Measurements from ENCODE around the gene USP3.

USP3 gene

GRCh38 chr15:63499175-63499549 lies 5.2 kb upstream of the USP3 start:
- peak overlapping the region; percentile 69 for H3K27ac Mint-ChIP-seq
- peaks cover 4% of the 10 kb centered on the region for H3K36me3 Mint-ChIP-seq (ENCODE audit: low read depth)
- H3K27me3 Mint-ChIP-seq = no peaks in the 10 kb centered on the region
- no peak overlapping the region for H3K4me3 Mint-ChIP-seq
- no peaks in the 10 kb centered on the region for H3K9me3 Mint-ChIP-seq
- no peak for DNase-seq
- peaks cover 55% of the 10 kb centered on the region for H3K4me1 Mint-ChIP-seq (ENCODE audit: low read depth)

- Mint-ChIP-seq H3K27me3 (no peaks in the 10 kb centered on the region), H3K4me1 (ENCODE audit: low read depth) (peaks cover 51% of the 10 kb centered on the region), H3K9me3 (no peaks in the 10 kb centered on the region), H3K4me3 (no peak overlapping the region), H3K36me3 (ENCODE audit: low read depth) (peaks cover 6% of the 10 kb centered on the region), H3K27ac (peak overlapping the region; percentile 48)
- DNase-seq = no peak
These were observed 4.8 kb upstream of the USP3 start for GRCh38 chr15:63499611-63500010.

DNA sequence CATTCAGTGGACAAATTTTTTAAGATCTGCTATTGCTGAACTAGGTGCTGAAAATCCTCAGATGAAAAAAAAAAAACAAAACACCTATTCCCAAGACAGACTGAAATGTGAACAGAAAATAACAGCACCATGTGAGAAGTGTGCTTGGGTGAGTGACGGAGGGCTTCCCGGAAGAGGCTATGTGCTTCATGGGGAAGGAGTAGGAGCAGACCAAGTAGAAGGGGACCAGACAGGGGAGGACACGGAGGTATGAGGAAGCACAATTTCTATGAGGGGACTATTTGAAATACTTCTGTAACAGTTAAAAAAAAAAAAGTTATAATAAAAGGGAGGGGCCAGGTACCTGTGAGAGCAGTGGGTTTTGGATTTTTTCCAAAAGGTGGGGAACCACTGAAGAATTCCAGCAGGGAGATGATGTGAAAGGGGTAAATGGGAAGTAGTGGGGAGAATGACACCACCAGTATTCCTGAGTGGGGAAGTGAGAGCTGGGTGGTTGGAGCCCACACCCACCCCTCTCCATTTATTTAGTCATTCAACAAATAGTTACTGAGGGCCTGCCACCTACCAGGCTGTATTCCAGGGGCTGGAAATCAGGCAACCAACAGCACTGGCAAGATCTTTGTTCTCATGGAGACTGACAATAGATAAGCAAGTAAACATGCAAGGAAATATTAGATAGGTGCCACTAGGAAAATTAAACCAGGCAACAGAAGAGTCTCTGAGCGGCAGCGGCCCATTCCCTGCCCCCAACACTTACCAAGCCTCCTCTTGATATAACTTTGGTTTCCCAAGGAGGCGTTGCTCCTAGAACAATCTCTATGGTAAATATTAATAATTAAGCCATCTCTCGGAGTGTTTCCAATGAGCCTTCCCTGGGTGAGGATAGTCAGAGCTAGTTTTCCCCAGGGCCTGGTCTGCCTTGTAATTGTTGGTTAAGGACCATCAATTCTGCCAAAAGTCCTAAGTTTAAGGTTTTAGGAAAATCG lies 3.8 kb upstream of the USP3 start:
- peaks cover 51% of the 10 kb centered on the region for H3K4me1 Mint-ChIP-seq (ENCODE audit: low read depth)

DNA sequence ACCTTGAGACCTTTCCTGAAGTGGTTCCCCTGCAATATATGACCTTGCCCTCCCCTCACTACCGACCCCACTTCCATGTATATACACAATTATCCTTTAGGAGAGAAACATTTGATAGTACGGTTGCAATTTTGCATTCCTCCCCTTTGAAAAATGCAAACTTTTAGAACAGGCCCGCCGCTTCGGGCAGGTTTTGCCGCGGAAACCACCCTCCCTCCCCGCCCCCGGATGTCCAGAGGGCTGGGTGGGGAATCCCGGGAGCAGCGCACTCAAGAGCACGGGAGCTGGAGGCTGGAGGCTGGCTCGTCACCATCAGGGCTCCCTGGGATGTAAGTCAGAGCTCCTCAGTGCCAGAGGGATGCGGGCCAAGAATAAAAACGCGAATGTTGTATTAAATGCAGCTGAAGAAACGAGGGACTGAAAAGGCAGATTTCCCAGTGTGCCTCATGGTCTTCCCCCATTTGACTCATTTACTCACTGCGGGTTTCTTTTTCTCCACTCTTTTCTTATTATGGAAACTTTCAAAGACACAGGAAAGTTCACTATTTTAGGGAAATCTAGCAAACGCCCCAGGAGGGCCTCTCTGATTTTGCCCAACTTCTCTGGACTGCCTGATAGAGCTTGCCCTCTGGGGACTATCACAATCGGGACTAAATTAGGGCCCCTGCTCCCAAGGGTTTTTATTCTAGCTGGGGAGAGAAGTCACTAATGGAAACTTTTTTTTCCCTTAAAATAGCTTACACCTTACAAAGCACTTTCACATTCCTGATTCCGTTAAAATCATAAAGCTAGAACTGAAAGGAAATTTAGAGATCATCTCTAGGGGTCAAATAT lies 2.9 kb upstream of the USP3 start:
- H3K4me1 Mint-ChIP-seq (ENCODE audit: low read depth) = peaks cover 60% of the 10 kb centered on the region
- peak overlapping the region; percentile 66 for H3K4me3 Mint-ChIP-seq
- H3K27ac Mint-ChIP-seq = peak overlapping the region; percentile 99
- peaks cover 16% of the 10 kb centered on the region for H3K36me3 Mint-ChIP-seq (ENCODE audit: low read depth)
- no peaks in the 10 kb centered on the region for H3K27me3 Mint-ChIP-seq
- H3K9me3 Mint-ChIP-seq = no peaks in the 10 kb centered on the region
- no peak for DNase-seq

More for the DNA sequence above, 3.8 kb upstream of the USP3 start:
- Mint-ChIP-seq H3K9me3 (no peaks in the 10 kb centered on the region), H3K27me3 (no peaks in the 10 kb centered on the region), H3K36me3 (ENCODE audit: low read depth) (peaks cover 8% of the 10 kb centered on the region), H3K27ac (peak overlapping the region; percentile 99), H3K4me3 (peak overlapping the region; percentile 66)
- no peak for DNase-seq

- H3K27ac Mint-ChIP-seq = peak overlapping the region; percentile 99
- no peaks in the 10 kb centered on the region for H3K27me3 Mint-ChIP-seq
- no peak for DNase-seq
- peaks cover 16% of the 10 kb centered on the region for H3K36me3 Mint-ChIP-seq (ENCODE audit: low read depth)
- H3K4me3 Mint-ChIP-seq = peak overlapping the region; percentile 66
- H3K9me3 Mint-ChIP-seq = no peaks in the 10 kb centered on the region
- H3K4me1 Mint-ChIP-seq (ENCODE audit: low read depth) = peaks cover 68% of the 10 kb centered on the region
These were observed 2.1 kb upstream of the USP3 start for GRCh38 chr15:63502137-63502766.

- Mint-ChIP-seq H3K9me3 (no peaks in the 10 kb centered on the region), H3K4me1 (ENCODE audit: low read depth) (peaks cover 75% of the 10 kb centered on the region), H3K27ac (peak overlapping the region; percentile 99), H3K4me3 (peak overlapping the region; percentile 82), H3K36me3 (ENCODE audit: low read depth) (peaks cover 16% of the 10 kb centered on the region), H3K27me3 (no peaks in the 10 kb centered on the region)
- DNase-seq = peak; percentile 77
These were observed 1.3 kb upstream of the USP3 start for GRCh38 chr15:63502843-63503738.

GRCh38 chr15:63503739-63504246 lies 600 bp upstream of the USP3 start:
- peak overlapping the region; percentile 99 for H3K27ac Mint-ChIP-seq
- H3K9me3 Mint-ChIP-seq = no peaks in the 10 kb centered on the region
- peaks cover 80% of the 10 kb centered on the region for H3K4me1 Mint-ChIP-seq (ENCODE audit: low read depth)
- H3K27me3 Mint-ChIP-seq = no peaks in the 10 kb centered on the region
- peak overlapping the region; percentile 82 for H3K4me3 Mint-ChIP-seq
- DNase-seq = peak; percentile 90
- H3K36me3 Mint-ChIP-seq (ENCODE audit: low read depth) = peaks cover 16% of the 10 kb centered on the region

GRCh38 chr15:63504979-63505841 lies 817 bp downstream of the USP3 start:
- H3K27me3 Mint-ChIP-seq = no peaks in the 10 kb centered on the region
- peak overlapping the region; percentile 95 for H3K27ac Mint-ChIP-seq
- DNase-seq = peak; percentile 71
- H3K4me1 Mint-ChIP-seq (ENCODE audit: low read depth) = peaks cover 81% of the 10 kb centered on the region
- H3K4me3 Mint-ChIP-seq = peak overlapping the region; percentile 92
- H3K9me3 Mint-ChIP-seq = no peaks in the 10 kb centered on the region
- H3K36me3 Mint-ChIP-seq (ENCODE audit: low read depth) = peaks cover 16% of the 10 kb centered on the region

- Mint-ChIP-seq H3K27ac (peak overlapping the region; percentile 95), H3K4me3 (peak overlapping the region; percentile 92), H3K9me3 (no peaks in the 10 kb centered on the region), H3K36me3 (ENCODE audit: low read depth) (peaks cover 16% of the 10 kb centered on the region), H3K4me1 (ENCODE audit: low read depth) (peaks cover 81% of the 10 kb centered on the region), H3K27me3 (no peaks in the 10 kb centered on the region)
- no peak for DNase-seq
These were observed 1.4 kb downstream of the USP3 start for GRCh38 chr15:63505842-63506222.

DNA sequence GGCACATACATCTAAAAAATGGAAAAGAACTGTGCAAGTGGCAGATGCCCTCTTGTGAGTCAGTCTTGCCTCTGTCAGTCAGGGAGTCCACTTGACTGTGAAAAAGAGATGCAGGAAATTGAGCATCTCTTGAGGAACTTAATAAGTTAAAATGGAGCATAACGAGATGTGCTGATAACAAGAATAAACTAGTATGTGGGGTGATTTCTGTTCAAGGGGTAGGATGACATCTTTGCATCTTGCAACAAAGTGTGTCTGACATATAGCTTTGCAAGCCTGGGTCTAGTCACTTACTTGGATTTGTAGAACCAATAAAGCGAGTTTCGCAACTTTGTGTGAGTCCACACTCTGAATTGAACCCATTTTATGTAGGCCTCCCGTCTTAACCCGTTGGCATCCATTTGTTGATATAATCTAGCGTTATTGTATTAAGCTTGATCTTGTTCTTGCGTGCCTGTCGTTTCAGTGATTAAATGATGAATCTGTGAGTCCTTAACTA lies 2.2 kb downstream of the USP3 start:
- H3K9me3 Mint-ChIP-seq = no peaks in the 10 kb centered on the region
- peaks cover 79% of the 10 kb centered on the region for H3K4me1 Mint-ChIP-seq (ENCODE audit: low read depth)
- peak overlapping the region; percentile 92 for H3K4me3 Mint-ChIP-seq
- H3K27me3 Mint-ChIP-seq = no peaks in the 10 kb centered on the region
- H3K36me3 Mint-ChIP-seq (ENCODE audit: low read depth) = peaks cover 16% of the 10 kb centered on the region
- H3K27ac Mint-ChIP-seq = peak overlapping the region; percentile 95
- no peak for DNase-seq

GRCh38 chr15:63507878-63508818 lies 3.8 kb downstream of the USP3 start:
- peak overlapping the region; percentile 24 for H3K4me3 Mint-ChIP-seq
- DNase-seq = no peak

More at GRCh38 chr15:63507878-63508818, 3.8 kb downstream of the USP3 start:
- no peaks in the 10 kb centered on the region for H3K27me3 Mint-ChIP-seq
- H3K9me3 Mint-ChIP-seq = no peaks in the 10 kb centered on the region
- peaks cover 16% of the 10 kb centered on the region for H3K36me3 Mint-ChIP-seq (ENCODE audit: low read depth)
- H3K27ac Mint-ChIP-seq = peak overlapping the region; percentile 80
- peaks cover 78% of the 10 kb centered on the region for H3K4me1 Mint-ChIP-seq (ENCODE audit: low read depth)
